ENCODE data around the gene RFX3.

GRCh38 chr9:3360245-3360644 lies 165.6 kb downstream of the RFX3 start:
- TF ChIP-seq CTCF (IDR thresholded peaks at IDR 0.05; ENCODE audit: insufficient read depth, low read length) (no peak), POLR2AphosphoS5 (IDR thresholded peaks at IDR 0.05; ENCODE audit: low read depth) (no peak), GABPA (IDR thresholded peaks at IDR 0.05; ENCODE audit: low read depth) (no peak), SPI1 (IDR thresholded peaks at IDR 0.05; ENCODE audit: borderline replicate concordance, low read depth) (no peak)
- TF ChIP-seq, protein P1, sequence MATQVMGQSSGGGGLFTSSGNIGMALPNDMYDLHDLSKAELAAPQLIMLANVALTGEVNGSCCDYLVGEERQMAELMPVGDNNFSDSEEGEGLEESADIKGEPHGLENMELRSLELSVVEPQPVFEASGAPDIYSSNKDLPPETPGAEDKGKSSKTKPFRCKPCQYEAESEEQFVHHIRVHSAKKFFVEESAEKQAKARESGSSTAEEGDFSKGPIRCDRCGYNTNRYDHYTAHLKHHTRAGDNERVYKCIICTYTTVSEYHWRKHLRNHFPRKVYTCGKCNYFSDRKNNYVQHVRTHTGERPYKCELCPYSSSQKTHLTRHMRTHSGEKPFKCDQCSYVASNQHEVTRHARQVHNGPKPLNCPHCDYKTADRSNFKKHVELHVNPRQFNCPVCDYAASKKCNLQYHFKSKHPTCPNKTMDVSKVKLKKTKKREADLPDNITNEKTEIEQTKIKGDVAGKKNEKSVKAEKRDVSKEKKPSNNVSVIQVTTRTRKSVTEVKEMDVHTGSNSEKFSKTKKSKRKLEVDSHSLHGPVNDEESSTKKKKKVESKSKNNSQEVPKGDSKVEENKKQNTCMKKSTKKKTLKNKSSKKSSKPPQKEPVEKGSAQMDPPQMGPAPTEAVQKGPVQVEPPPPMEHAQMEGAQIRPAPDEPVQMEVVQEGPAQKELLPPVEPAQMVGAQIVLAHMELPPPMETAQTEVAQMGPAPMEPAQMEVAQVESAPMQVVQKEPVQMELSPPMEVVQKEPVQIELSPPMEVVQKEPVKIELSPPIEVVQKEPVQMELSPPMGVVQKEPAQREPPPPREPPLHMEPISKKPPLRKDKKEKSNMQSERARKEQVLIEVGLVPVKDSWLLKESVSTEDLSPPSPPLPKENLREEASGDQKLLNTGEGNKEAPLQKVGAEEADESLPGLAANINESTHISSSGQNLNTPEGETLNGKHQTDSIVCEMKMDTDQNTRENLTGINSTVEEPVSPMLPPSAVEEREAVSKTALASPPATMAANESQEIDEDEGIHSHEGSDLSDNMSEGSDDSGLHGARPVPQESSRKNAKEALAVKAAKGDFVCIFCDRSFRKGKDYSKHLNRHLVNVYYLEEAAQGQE (IDR thresholded peaks at IDR 0.05; ENCODE audit: insufficient replicate concordance, low read depth), result no peak

Measured in HL-60 (cell line).